Left ventricle myocardium inferior (tissue), 1 donor: ENCODE results near the gene TATDN3. TPM values are rescaled to one million over a fixed set of nuclear protein-coding genes. Genes with fewer than 3 reads are reported as not detected.

Source experiments
- DNase-seq: peaks from one replicate; pipeline ENCODE4 v3.0.0-alpha.2; 2020
- H3K27ac ChIP-seq: fragments of 200-600 bp; replicated peaks from 2 replicates; pipeline ENCODE4 v1.8.0; 2021
- H3K27me3 ChIP-seq: fragments of 200-600 bp; 2 replicates; pipeline ENCODE4 v1.8.0; 2021; ENCODE audit warnings: low read depth
- H3K36me3 ChIP-seq: fragments of 200-600 bp; 2 replicates; pipeline ENCODE4 v1.8.0; 2021
- H3K4me1 ChIP-seq: fragments of 200-600 bp; 2 replicates; pipeline ENCODE4 v1.8.0; 2021
- H3K4me3 ChIP-seq: fragments of 200-600 bp; 2 replicates; pipeline ENCODE4 v1.8.0; 2021; ENCODE audit warnings: mild to moderate bottlenecking, moderate library complexity
- H3K9me3 ChIP-seq: fragments of 200-600 bp; replicated peaks from 2 replicates; pipeline ENCODE4 v1.8.0; 2021
- CTCF ChIP-seq: fragments of 200-600 bp; IDR thresholded peaks from 2 replicates; pipeline ENCODE4 v1.8.0; 2021; ENCODE audit warnings: antibody characterized with exemption, mild to moderate bottlenecking, borderline replicate concordance
- intact Hi-C: fragments of 100-400 bp; cut with micrococcal nuclease; formaldehyde crosslinking; loops from one replicate; pipeline ENCODE4 v1.11.0; 2022
- total RNA-seq: library from RNA; stranded (reverse); fragmentation: NEBNext Ultra II Directional; extraction: Animal tissue kit (Norgen Biotek cat#: 25700); gene quantifications from one replicate; pipeline ENCODE4 v1.2.1, GENCODE V29; 2021
- donor health status: DM: no; HTN: yes; CAD: no; lungs with severe emphysema.

The TATDN3 gene
- total RNA-seq, 1 donor from 2014 or later: 23.5 TPM

DNA sequence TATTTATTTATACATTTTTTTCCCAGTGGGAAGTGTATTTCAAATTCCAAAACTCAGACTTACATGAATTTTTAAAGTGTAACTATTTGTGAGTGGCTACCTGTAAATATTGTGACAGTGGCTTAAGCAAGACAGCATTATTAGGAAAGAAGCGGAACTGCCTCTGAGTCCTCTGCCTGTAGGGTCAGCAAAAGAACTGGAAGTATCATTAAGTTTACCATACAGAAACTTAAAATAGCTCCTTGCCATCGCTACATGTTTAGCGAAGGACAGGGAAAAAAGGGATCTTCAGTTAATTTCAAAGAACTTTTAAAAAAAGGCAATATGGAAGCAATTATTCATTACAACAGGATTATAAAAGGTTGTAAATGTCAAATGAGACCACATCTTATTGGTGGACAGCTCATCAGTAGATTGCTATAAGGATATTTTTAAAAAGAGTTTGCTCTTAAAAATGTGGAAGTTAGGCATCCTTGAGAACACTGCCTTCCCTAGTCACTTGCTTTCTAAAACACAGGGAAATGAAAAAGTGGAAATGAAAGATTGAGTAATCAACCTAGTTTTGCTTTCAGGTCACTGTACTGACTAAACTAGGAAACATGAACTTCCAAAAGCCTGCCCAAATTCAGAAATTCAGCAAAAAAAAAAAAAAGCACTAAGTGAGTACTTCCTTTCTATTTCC is 39.3 kb upstream of the TATDN3 start:
- Histone ChIP-seq H3K36me3 (no peaks in the 10 kb centered on the region), H3K9me3 (no peaks in the 10 kb centered on the region), H3K4me1 (peaks cover 39% of the 10 kb centered on the region)

DNA sequence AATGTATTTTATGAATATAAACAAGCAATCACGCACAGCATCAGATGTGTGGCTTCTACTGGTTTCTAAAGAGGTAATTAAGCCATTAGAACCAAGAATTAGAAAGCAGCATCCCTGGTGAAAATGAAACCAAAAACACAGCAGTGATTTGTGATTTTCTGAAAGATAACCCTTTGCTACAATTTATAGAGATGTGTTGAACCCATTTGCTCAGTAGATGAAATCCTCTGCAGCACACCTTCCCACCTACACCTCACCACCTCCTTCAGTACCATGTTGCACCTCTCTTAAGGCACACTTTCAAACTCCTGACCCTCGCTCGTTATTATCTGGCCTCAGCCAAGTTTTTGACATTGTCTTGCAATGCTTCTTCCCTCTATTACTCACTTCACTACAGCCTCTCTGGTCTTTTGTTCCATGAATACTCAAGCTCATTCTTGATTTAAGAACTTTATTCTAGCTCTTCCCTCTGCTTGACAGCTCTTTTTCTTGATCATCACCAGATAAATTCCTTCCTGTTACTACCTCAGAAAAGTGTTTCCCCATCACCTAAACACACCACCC is 38.7 kb upstream of the TATDN3 start:
- intact Hi-C loops: no loop called here
- no peak for TF ChIP-seq CTCF
- H3K27me3 ChIP-seq: no peaks in the 10 kb centered on the region
- peaks cover 39% of the 10 kb centered on the region for H3K4me1 ChIP-seq
- no peaks in the 10 kb centered on the region for H3K36me3 ChIP-seq
- DNase-seq: no peak
- no peaks in the 10 kb centered on the region for H3K9me3 ChIP-seq
- peak overlapping the region; percentile 58 for H3K27ac ChIP-seq
- H3K4me3 ChIP-seq: peak overlapping the region; percentile 30

More for the DNA sequence above, 39.3 kb upstream of the TATDN3 start:
- TF ChIP-seq CTCF: no peak
- no peaks in the 10 kb centered on the region for H3K27me3 ChIP-seq
- intact Hi-C loops: no loop called here
- no peak for DNase-seq
- peak overlapping the region; percentile 30 for H3K4me3 ChIP-seq
- peak overlapping the region; percentile 58 for H3K27ac ChIP-seq

DNA sequence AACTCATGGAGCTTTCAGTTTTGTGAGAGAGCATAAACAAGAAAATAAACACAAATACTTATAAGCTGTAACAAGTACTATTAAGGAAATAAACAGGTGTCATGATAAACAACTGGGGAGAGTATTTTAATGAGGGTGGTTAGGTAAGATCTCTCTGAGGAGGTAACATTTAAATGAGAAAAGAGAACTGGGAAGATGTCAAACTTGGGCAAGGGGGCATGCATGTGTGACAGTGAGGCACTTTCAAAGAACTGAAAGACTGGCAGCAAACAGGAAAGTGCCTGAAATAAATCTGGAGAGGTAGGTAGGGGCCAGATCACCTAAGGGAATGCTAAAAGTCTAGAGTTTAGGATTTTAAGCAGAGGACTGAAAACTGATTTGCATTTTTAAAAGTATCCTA is 37.9 kb upstream of the TATDN3 start:
- Histone ChIP-seq H3K4me1 (peaks cover 39% of the 10 kb centered on the region), H3K36me3 (no peaks in the 10 kb centered on the region), H3K27ac (peak overlapping the region; percentile 16), H3K27me3 (no peaks in the 10 kb centered on the region), H3K4me3 (no peak overlapping the region), H3K9me3 (no peaks in the 10 kb centered on the region)
- no peak for TF ChIP-seq CTCF
- intact Hi-C loops: no loop called here
- no peak for DNase-seq

GRCh38 chr1:212754193-212754592 is 37.5 kb upstream of the TATDN3 start:
- no peak for DNase-seq
- Histone ChIP-seq H3K27ac (peak overlapping the region; percentile 16), H3K4me1 (peaks cover 39% of the 10 kb centered on the region), H3K36me3 (no peaks in the 10 kb centered on the region), H3K4me3 (no peak overlapping the region), H3K27me3 (no peaks in the 10 kb centered on the region), H3K9me3 (no peaks in the 10 kb centered on the region)
- TF ChIP-seq CTCF: no peak
- intact Hi-C loops: no loop called here

GRCh38 chr1:212754680-212755079 is 37.0 kb upstream of the TATDN3 start:
- intact Hi-C loops: no loop called here
- Histone ChIP-seq H3K9me3 (no peaks in the 10 kb centered on the region), H3K36me3 (no peaks in the 10 kb centered on the region), H3K27ac (no peak overlapping the region), H3K27me3 (no peaks in the 10 kb centered on the region), H3K4me3 (no peak overlapping the region), H3K4me1 (peaks cover 38% of the 10 kb centered on the region)
- DNase-seq: no peak
- TF ChIP-seq CTCF: no peak
